ENCODE data around the gene COL1A1. TPM values are rescaled to one million over a fixed set of nuclear protein-coding genes. Genes with fewer than 3 reads are reported as not detected.
A peak's percentile ranks its signal among the peaks of the same experiment; 100 is the strongest.

Gene COL1A1
- total RNA-seq, 1 experiment from 2014 or later: 5.5 TPM

GRCh38 chr17:50171371-50172071 lies 29.9 kb downstream of the COL1A1 start:
- intact Hi-C loops (cut with micrococcal nuclease; ENCODE audit: unreplicated experiment): no loop called here
- H3K27ac Mint-ChIP-seq (ENCODE audit: unreplicated experiment): no peak overlapping the region
- H3K9me3 Mint-ChIP-seq (ENCODE audit: low read depth, unreplicated experiment): no peaks in the 10 kb centered on the region
- H3K36me3 Mint-ChIP-seq (ENCODE audit: insufficient read depth, unreplicated experiment): no peaks in the 10 kb centered on the region
- TF ChIP-seq, protein P1, sequence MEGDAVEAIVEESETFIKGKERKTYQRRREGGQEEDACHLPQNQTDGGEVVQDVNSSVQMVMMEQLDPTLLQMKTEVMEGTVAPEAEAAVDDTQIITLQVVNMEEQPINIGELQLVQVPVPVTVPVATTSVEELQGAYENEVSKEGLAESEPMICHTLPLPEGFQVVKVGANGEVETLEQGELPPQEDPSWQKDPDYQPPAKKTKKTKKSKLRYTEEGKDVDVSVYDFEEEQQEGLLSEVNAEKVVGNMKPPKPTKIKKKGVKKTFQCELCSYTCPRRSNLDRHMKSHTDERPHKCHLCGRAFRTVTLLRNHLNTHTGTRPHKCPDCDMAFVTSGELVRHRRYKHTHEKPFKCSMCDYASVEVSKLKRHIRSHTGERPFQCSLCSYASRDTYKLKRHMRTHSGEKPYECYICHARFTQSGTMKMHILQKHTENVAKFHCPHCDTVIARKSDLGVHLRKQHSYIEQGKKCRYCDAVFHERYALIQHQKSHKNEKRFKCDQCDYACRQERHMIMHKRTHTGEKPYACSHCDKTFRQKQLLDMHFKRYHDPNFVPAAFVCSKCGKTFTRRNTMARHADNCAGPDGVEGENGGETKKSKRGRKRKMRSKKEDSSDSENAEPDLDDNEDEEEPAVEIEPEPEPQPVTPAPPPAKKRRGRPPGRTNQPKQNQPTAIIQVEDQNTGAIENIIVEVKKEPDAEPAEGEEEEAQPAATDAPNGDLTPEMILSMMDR (IDR thresholded peaks at IDR 0.05; ENCODE audit: unreplicated experiment): no peak
- BruUV-seq (replicated peaks): no TSS peak
- peaks cover 20% of the 10 kb centered on the region for H3K4me1 Mint-ChIP-seq (ENCODE audit: low read depth, unreplicated experiment)
- no peak overlapping the region for H3K4me3 Mint-ChIP-seq (ENCODE audit: low read depth, unreplicated experiment)
- CTCF ChIA-PET: interaction anchor here (1.3 to 2.7 kb wide), 2 partner anchors 19 to 29 kb away, joined by 5 to 18 read pairs; no protein-coding TSS in a partner anchor
- no peak for DNase-seq
- H3K27me3 Mint-ChIP-seq (ENCODE audit: unreplicated experiment): peaks cover 28% of the 10 kb centered on the region

DNA sequence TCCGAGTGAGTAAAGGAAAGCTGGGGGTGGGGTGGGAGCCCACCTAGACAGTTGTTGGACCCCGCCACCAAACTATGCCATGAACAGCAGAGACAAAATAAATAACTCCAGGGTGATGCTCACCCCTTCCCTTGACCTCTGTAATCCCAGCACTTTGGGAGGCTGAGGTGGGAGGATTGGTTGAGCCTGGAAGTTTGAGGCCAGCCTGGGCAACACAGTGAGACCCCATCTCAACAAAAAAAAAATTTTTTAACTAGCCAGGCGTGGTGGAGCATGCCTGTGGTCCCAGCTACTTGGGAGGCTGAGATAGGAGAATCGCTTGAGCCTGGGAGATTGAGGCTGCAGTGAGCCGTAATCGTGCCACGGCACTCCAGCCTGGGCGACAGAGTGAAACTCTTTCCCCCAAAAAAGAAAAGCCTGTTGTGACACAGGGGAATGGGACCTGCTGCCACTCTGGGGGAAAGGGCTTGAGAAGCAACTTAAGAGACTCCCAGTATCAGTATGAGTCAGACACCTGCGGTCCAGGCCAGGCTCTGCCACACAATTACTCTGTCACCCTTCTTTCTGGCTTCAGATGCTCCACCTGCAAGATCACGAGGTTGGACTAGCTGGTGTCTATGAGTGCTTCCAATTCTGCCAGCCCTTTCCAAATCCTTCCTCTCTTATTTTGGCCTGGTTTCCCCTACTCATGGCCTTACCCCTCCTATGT lies 30.6 kb downstream of the COL1A1 start:
- Mint-ChIP-seq H3K9me3 (ENCODE audit: low read depth, unreplicated experiment) (no peaks in the 10 kb centered on the region), H3K4me1 (ENCODE audit: low read depth, unreplicated experiment) (peaks cover 16% of the 10 kb centered on the region), H3K27ac (ENCODE audit: unreplicated experiment) (no peak overlapping the region), H3K27me3 (ENCODE audit: unreplicated experiment) (peaks cover 35% of the 10 kb centered on the region), H3K4me3 (ENCODE audit: low read depth, unreplicated experiment) (no peak overlapping the region), H3K36me3 (ENCODE audit: insufficient read depth, unreplicated experiment) (no peaks in the 10 kb centered on the region)
- intact Hi-C loops (cut with micrococcal nuclease; ENCODE audit: unreplicated experiment): no loop called here
- CTCF ChIA-PET: interaction anchor here (1.3 to 2.7 kb wide), 6 partner anchors 10 to 127 kb away, joined by 3 to 46 read pairs (median 6); no protein-coding TSS in a partner anchor
- BruUV-seq (replicated peaks): no TSS peak
- peak; percentile 48 for DNase-seq
- TF ChIP-seq, protein P1 (IDR thresholded peaks at IDR 0.05; ENCODE audit: unreplicated experiment): no peak

DNA sequence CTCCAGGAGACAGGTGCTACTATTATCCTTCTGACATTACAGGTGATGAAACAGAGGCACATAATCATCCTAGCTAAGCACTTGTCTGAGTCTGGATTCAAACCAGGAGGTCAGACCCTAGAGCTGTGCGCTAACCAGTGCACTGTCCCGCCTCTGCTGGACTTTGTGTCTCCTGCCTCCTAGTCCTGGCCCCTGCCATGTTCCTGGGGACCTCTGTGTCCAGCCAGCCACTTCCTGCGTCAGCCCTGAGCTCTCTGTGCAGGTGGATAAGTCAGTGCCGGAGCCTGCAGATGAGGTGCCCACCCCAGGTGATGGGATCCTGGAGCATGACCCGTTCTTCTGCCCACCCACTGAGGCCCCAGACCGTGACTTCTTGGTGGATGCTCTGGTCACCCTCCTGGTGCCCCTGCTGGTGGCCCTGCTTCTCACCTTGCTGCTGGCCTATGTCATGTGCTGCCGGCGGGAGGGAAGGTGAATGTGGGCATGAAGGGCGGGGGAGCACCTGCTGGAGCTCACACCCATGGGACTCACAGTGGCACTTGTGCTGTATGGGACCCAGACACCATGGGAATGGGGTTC lies 31.5 kb downstream of the COL1A1 start:
- no peak overlapping the region for H3K4me3 Mint-ChIP-seq (ENCODE audit: low read depth, unreplicated experiment)
- H3K27me3 Mint-ChIP-seq (ENCODE audit: unreplicated experiment): peaks cover 43% of the 10 kb centered on the region
- CTCF ChIA-PET: interaction anchor here (0.6 to 2.7 kb wide), 19 partner anchors 8 to 1826 kb away, joined by 3 to 46 read pairs (median 4); partner anchors contain the start of genes PPP1R9B and TMEM92

More for the DNA sequence above, 31.5 kb downstream of the COL1A1 start:
- Mint-ChIP-seq H3K9me3 (ENCODE audit: low read depth, unreplicated experiment) (no peaks in the 10 kb centered on the region), H3K27ac (ENCODE audit: unreplicated experiment) (no peak overlapping the region), H3K36me3 (ENCODE audit: insufficient read depth, unreplicated experiment) (no peaks in the 10 kb centered on the region), H3K4me1 (ENCODE audit: low read depth, unreplicated experiment) (peaks cover 12% of the 10 kb centered on the region)
- no TSS peak for BruUV-seq (replicated peaks)
- intact Hi-C loops (cut with micrococcal nuclease; ENCODE audit: unreplicated experiment): loop anchor here (1.0 kb wide), 1 partner anchor 28 kb away; no protein-coding TSS in a partner anchor
- DNase-seq: no peak
- TF ChIP-seq, protein P1 (IDR thresholded peaks at IDR 0.05; ENCODE audit: unreplicated experiment): no peak
